Heart left ventricle (tissue), 13 donors: Measurements from ENCODE around the gene ZNF362.

Source experiments
- POLR2A ChIP-seq, 2 donors: fragments of 450-650 bp; IDR thresholded peaks; one replicate each; pipeline ENCODE4 v1.6.1; 2017; ENCODE audit warnings: antibody characterized with exemption in 2 of 2, mild to moderate bottlenecking in 2 of 2, moderate library complexity in 2 of 2
- TF ChIP-seq, protein P1 (sequence below), 12 donors: fragments of 200-600 bp; sonication (generic) in 4 of 12; IDR thresholded peaks; one replicate each; pipeline versions ENCODE4 v1.5.0 to v1.8.0; 2018 to 2022; ENCODE audit warnings: antibody characterized with exemption in 12 of 12, mild to moderate bottlenecking in 5 of 12
- donor health status: ischemic (EF 13 %, LVEDD 7.1; RV severe dilation, severe dysfunction).
- donor health status: DM: no; HTN: yes; CAD: no.
- donor health status: DM: no; HTN: no; CAD: no.
- donor health status: ischemic (EF 25% LVEDD 6.9; RV normal size, moderate dysfunction).
- donor health status: ischemic (EF 25% LVEDD 5.7; RV mildly dilated, moderate dysfunction).
- donor health status: ischemic (EF 35%, LVEDD 5.7; RV mildly dilated, moderate dysfunction).
- donor health status: nonischemic (EF 11% LVEDD 7.7; RV severe dilation, severe dysfunction).
- donor health status: DM: yes; HTN: yes; CAD: no.
- donor health status: PGD.
- donor health status: ischemic (EF 29% LVEDD 5.4; RV normal size, mild dysfunction).
- donor health status: nonischemic (EF 23%, LVEDD 6.1; RV moderate dilation, normal function).

DNA sequence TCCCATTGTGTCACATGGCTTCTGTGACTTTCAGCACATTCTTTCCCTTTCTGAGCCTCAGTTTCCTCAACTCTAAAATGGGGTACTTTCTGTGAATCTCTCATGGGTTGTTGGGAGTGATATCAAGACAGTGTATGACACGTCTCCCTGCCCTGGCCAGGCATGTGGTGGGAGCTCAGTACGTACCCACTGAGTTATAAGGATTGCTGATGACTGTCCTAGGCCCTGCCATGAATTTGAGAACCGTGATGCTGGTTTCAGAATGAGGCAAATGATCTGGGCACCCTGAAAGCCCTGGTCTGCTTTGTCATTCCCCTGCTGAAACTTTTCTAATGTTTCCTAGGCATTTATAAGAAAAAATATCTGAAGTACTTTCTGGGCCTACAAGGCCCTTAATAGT lies 3.6 kb downstream of the ZNF362 start:
- TF ChIP-seq, protein P1, sequence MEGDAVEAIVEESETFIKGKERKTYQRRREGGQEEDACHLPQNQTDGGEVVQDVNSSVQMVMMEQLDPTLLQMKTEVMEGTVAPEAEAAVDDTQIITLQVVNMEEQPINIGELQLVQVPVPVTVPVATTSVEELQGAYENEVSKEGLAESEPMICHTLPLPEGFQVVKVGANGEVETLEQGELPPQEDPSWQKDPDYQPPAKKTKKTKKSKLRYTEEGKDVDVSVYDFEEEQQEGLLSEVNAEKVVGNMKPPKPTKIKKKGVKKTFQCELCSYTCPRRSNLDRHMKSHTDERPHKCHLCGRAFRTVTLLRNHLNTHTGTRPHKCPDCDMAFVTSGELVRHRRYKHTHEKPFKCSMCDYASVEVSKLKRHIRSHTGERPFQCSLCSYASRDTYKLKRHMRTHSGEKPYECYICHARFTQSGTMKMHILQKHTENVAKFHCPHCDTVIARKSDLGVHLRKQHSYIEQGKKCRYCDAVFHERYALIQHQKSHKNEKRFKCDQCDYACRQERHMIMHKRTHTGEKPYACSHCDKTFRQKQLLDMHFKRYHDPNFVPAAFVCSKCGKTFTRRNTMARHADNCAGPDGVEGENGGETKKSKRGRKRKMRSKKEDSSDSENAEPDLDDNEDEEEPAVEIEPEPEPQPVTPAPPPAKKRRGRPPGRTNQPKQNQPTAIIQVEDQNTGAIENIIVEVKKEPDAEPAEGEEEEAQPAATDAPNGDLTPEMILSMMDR (IDR thresholded peaks at IDR 0.05) = no peak
- no peak for TF ChIP-seq POLR2A (IDR thresholded peaks at IDR 0.05)
